HCT116 (cell line): ENCODE data around the gene SLC26A3. TPM values are rescaled to one million over a fixed set of nuclear protein-coding genes. Genes with fewer than 3 reads are reported as not detected.

Source experiments
- ATAC-seq: fragments of 200-7000 bp; cut with Tn5 transposase; 2 replicates; pipeline ENCODE4 v1.9.1; 2020; ENCODE audit warnings: mild to moderate bottlenecking, moderate library complexity
- BruUV-seq: library from RNA; stranded (reverse); fragments of 400-500 nt; replicated peaks from 2 replicates; lab custom pipeline; 2021; lab: Mats Ljungman, UMichigan
- CTCF ChIA-PET: fragments of 300-600 bp; sonication (Branson Sonifier 250); formaldehyde crosslinking; loops from one replicate; lab custom pipeline; 2021; ENCODE audit warnings: antibody characterized with exemption; lab: Charles Lee
- POLR2A ChIA-PET: fragments of 300-600, 350-600 bp; sonication (Branson Sonifier 250); formaldehyde crosslinking; loops from one replicate; lab custom pipeline; 2021; ENCODE audit warnings: antibody characterized with exemption; lab: Charles Lee
- RAD21 ChIA-PET, 2 experiments: fragments of 300-600 bp; sonication (Branson Sonifier 250); formaldehyde crosslinking; loops; one replicate each; lab custom pipeline; 2023; ENCODE audit warnings: low total read pairs in 2 of 2; ENCODE audit not compliant: uncharacterized antibody in 2 of 2, unreplicated experiment in 2 of 2, low non-redundant PET in 1 of 2; lab: Charles Lee
- DNase-seq: peaks from one replicate; pipeline ENCODE4 v3.0.0-alpha.2; 2010; ENCODE audit warnings: low read depth, low spot score
- H2AFZ ChIP-seq: fragments of 200-600 bp; shearing (Covaris generic), sonication (generic); 2 replicates; pipeline ENCODE4 v1.6.1; 2017; ENCODE audit warnings: low read depth, mixed run types, mixed read lengths, antibody characterized with exemption, low read length; ENCODE audit not compliant: poor library complexity, severe bottlenecking
- H3K27ac ChIP-seq: 2 replicates; pipeline ENCODE4 v1.5.1; 2012; ENCODE audit warnings: low read depth, low read length
- H3K27me3 ChIP-seq: fragments of 200-600 bp; sonication (generic); 2 replicates; pipeline ENCODE4 v1.6.1; 2016; ENCODE audit warnings: mixed run types, low read length, mixed read lengths; ENCODE audit not compliant: insufficient read depth
- H3K36me3 ChIP-seq, 2 experiments: fragments of 200-500 bp in 1 of 2; fragments of 200-600 bp in 1 of 2; sonication (Bioruptor generic) in 1 of 2; sonication (generic) in 1 of 2; 2 replicates each; pipeline versions ENCODE4 v1.5.1 to v1.6.1; 2014 to 2016; ENCODE audit warnings: low read length in 2 of 2, inconsistent platforms in 1 of 2, mixed read lengths in 1 of 2, mixed run types in 1 of 2; ENCODE audit not compliant: insufficient read depth in 2 of 2, control insufficient read depth in 1 of 2
- H3K4me1 ChIP-seq, 2 experiments: fragments of 200-600 bp in 1 of 2; sonication (generic) in 1 of 2; 2 replicates each; pipeline versions ENCODE4 v1.5.1 to v1.6.1; 2012 to 2017; ENCODE audit warnings: low read length in 2 of 2, inconsistent platforms in 1 of 2, mild to moderate bottlenecking in 1 of 2, mixed read lengths in 1 of 2, mixed run types in 1 of 2, moderate library complexity in 1 of 2; ENCODE audit not compliant: insufficient read depth in 2 of 2, control insufficient read depth in 1 of 2
- H3K4me2 ChIP-seq: fragments of 200-600 bp; sonication (generic); 2 replicates; pipeline ENCODE4 v1.6.1; 2017; ENCODE audit warnings: mixed run types, low read length, mixed read lengths
- H3K4me3 ChIP-seq, 2 experiments: fragments of 200-600 bp in 1 of 2; sonication (generic) in 1 of 2; replicated peaks in 1 of 2; 2 replicates each; pipeline ENCODE4 v1.5.1; 2011 to 2016; ENCODE audit warnings: low read length in 2 of 2, control low read depth in 1 of 2, low read depth in 1 of 2, mild to moderate bottlenecking in 1 of 2, mixed read lengths in 1 of 2, mixed run types in 1 of 2
- H3K79me2 ChIP-seq: fragments of 200-600 bp; sonication (generic); 2 replicates; pipeline ENCODE4 v1.6.1; 2017; ENCODE audit warnings: mild to moderate bottlenecking, mixed run types, low read length, moderate library complexity, mixed read lengths; ENCODE audit not compliant: insufficient read depth
- H3K9ac ChIP-seq: fragments of 200-600 bp; sonication (generic); 2 replicates; pipeline ENCODE4 v1.6.1; 2016; ENCODE audit warnings: low read length, mixed read lengths
- H3K9me2 ChIP-seq: fragments of 200-600 bp; sonication (generic), shearing (Covaris generic); 2 replicates; pipeline ENCODE4 v1.6.1; 2017; ENCODE audit warnings: mixed run types, mild to moderate bottlenecking, moderate library complexity; ENCODE audit not compliant: insufficient read depth
- H3K9me3 ChIP-seq, 2 experiments: fragments of 200-500 bp in 1 of 2; fragments of 200-600 bp in 1 of 2; sonication (Bioruptor generic) in 1 of 2; sonication (generic) in 1 of 2; 2 replicates each; pipeline ENCODE4 v1.6.1; 2014 to 2017; ENCODE audit warnings: low read length in 2 of 2, mixed read lengths in 2 of 2, inconsistent platforms in 1 of 2, low read depth in 1 of 2, mild to moderate bottlenecking in 1 of 2, mixed run types in 1 of 2, moderate library complexity in 1 of 2; ENCODE audit not compliant: control insufficient read depth in 1 of 2, insufficient read depth in 1 of 2
- H4K20me1 ChIP-seq: fragments of 200-600 bp; sonication (generic), shearing (Covaris generic); 2 replicates; pipeline ENCODE4 v1.6.1; 2017; ENCODE audit warnings: mixed run types, mild to moderate bottlenecking, moderate library complexity; ENCODE audit not compliant: insufficient read depth
- ATF3 ChIP-seq: IDR thresholded peaks from 2 replicates; pipeline ENCODE4 v1.6.1; 2012
- CEBPB ChIP-seq: IDR thresholded peaks from 2 replicates; pipeline ENCODE4 v1.6.1; 2012; ENCODE audit warnings: low read depth
- ELF1 ChIP-seq: IDR thresholded peaks from 2 replicates; pipeline ENCODE4 v1.6.1; 2012; ENCODE audit warnings: low read depth, borderline replicate concordance
- EZH2 ChIP-seq: fragments of 200-600 bp; sonication (generic); IDR thresholded peaks from 2 replicates; pipeline ENCODE4 v1.6.1; 2017; ENCODE audit warnings: antibody characterized with exemption, mixed run types
- EZH2phosphoT487 ChIP-seq: fragments of 200-600 bp; IDR thresholded peaks from 2 replicates; pipeline ENCODE4 v1.6.1; 2018; ENCODE audit warnings: antibody characterized with exemption, borderline replicate concordance
- FOSL1 ChIP-seq: IDR thresholded peaks from 2 replicates; pipeline ENCODE4 v1.6.1; 2012; ENCODE audit warnings: low read depth
- MAX ChIP-seq: IDR thresholded peaks from 2 replicates; pipeline ENCODE4 v1.6.1; 2012
- POLR2AphosphoS5 ChIP-seq: IDR thresholded peaks from 2 replicates; pipeline ENCODE4 v1.6.1; 2011; ENCODE audit warnings: mild to moderate bottlenecking, low read depth, low read length, moderate library complexity
- RAD21 ChIP-seq: IDR thresholded peaks from 2 replicates; pipeline ENCODE4 v1.6.1; 2012; ENCODE audit warnings: low read depth, mild to moderate bottlenecking
- REST ChIP-seq: IDR thresholded peaks from 2 replicates; pipeline ENCODE4 v1.6.1; 2012; ENCODE audit warnings: low read depth
- TCF7L2 ChIP-seq: IDR thresholded peaks from 2 replicates; pipeline ENCODE4 v1.7.0; 2011; ENCODE audit warnings: borderline replicate concordance, inconsistent platforms; ENCODE audit not compliant: insufficient read depth, insufficient read length; ENCODE audit errors: extremely low read depth
- ZBTB33 ChIP-seq: IDR thresholded peaks from 2 replicates; pipeline ENCODE4 v1.6.1; 2011; ENCODE audit warnings: mild to moderate bottlenecking, low read length, moderate library complexity; ENCODE audit not compliant: insufficient replicate concordance; ENCODE audit errors: extremely low read depth
- ZFX ChIP-seq: fragments of 450-650 bp; IDR thresholded peaks from 2 replicates; pipeline ENCODE4 v1.6.1; 2017
- intact Hi-C: fragments of 100-400 bp; cut with micrococcal nuclease; formaldehyde crosslinking; loops from 2 replicates; pipeline ENCODE4 v1.10.0; 2022
- total RNA-seq: library from RNA; stranded (reverse); gene quantifications from one replicate; pipeline ENCODE4 v1.2.1, GENCODE V29; 2021; ENCODE audit not compliant: unreplicated experiment

SLC26A3 gene
- total RNA-seq, 1 experiment from 2014 or later, result 0.54 TPM

GRCh38 chr7:107838816-107839565 lies 36.0 kb upstream of the SLC26A3 start (continued):
- TF ChIP-seq ZBTB33 (no peak), EZH2 (no peak), FOSL1 (no peak)

- H3K4me1 ChIP-seq, result peaks cover 8 to 10% of the 10 kb centered on the region in 2 experiments; a peak in 3 of 4 replicates
- no peaks in the 10 kb centered on the region for H3K9me3 ChIP-seq
- DNase-seq (no peak), ATAC-seq (no peak)
- no peak overlapping the region for H3K9ac ChIP-seq
- no peak for TF ChIP-seq EZH2
- TF ChIP-seq REST, result no peak
- no peak for TF ChIP-seq ZFX
- TF ChIP-seq TCF7L2, result no peak
- TF ChIP-seq RAD21, result no peak
- no peak for TF ChIP-seq ELF1
- no peak for TF ChIP-seq CEBPB
- no peak for TF ChIP-seq POLR2AphosphoS5
- no peak for TF ChIP-seq ATF3
- TF ChIP-seq EZH2phosphoT487, result no peak
- TF ChIP-seq MAX, result no peak
- H3K4me3 ChIP-seq, result no peak overlapping the region
- no peak overlapping the region for H3K4me2 ChIP-seq
- H3K79me2 ChIP-seq, result no peaks in the 10 kb centered on the region
- H3K9me2 ChIP-seq, result no peaks in the 10 kb centered on the region
- no peak overlapping the region for H2AFZ ChIP-seq
- RAD21 ChIA-PET, result no interaction called here
- no peak overlapping the region for H3K27ac ChIP-seq
- CTCF ChIA-PET, result no interaction called here
- no peaks in the 10 kb centered on the region for H3K36me3 ChIP-seq
- no peaks in the 10 kb centered on the region for H4K20me1 ChIP-seq
- intact Hi-C loops, result no loop called here
- no peaks in the 10 kb centered on the region for H3K27me3 ChIP-seq
- POLR2A ChIA-PET, result no interaction called here
- no TSS peak for BruUV-seq
Observed at GRCh38 chr7:107838024-107838601, 35.1 kb upstream of the SLC26A3 start.
